ENCODE results near the gene NDC1.
"Not testable (repeated sequence)": the region's sequence is repeated elsewhere in the genome, so short reads cannot be mapped to it uniquely, and the experiment has no call there.

NDC1 gene

DNA sequence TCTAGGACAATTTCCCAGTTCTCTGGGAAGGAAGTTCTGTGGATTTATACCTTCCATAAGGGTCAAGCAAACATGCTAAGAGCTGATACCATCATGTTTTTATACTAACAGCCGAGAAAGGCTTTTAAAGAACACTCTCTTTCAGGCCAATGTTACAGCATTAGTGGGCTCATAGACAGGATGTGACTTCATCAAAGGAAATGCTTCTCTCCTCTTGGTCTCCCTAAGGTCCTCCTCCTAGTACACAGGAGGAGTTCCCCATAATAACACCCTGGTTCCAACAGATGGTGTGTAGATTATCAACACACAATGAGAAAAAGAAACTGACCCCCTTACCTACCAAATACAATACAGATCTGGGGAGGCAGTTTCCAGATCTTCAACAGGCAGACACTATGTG is 72.4 kb downstream of the NDC1 start:
- DNase-seq (ENCODE audit: low read depth): no peak

DNA sequence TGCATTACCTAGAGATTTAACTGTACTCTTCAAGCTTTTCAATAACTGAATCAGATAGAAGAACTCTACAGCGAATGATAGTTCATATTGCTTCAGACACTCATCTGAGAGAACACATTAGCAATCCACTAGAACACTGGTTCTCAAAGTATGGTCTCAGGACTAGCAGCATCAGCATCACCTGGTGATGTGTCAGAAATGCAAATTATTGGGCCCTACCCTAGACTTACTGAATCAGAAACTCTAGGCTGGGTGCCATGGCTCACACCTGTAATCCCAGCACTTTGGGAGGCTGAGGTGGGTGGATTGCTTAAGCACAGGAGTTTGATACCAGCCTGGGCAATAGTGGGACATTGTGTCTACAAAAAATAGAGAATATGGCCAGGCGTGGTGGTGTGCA is 74.2 kb downstream of the NDC1 start:
- DNase-seq (ENCODE audit: low read depth): no peak

DNA sequence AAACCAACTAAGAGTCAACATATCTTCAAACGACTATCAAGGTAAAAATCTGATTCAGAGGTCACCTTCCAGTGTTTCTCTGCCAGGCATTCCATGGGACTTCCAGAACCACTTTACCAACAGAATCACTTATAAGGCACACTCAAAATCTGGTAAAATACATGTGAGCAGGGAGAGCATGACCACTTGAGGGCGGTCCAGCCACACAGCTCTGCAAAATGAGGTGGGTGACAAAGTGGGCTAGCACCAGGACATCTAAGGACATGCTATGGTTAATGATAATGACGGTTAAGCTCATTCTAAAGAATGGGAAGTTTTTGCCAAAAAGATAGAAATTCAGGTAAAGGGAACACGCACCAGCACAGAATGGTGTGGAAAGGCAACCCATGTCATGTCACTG is 74.6 kb downstream of the NDC1 start:
- no peak for DNase-seq (ENCODE audit: low read depth)

DNA sequence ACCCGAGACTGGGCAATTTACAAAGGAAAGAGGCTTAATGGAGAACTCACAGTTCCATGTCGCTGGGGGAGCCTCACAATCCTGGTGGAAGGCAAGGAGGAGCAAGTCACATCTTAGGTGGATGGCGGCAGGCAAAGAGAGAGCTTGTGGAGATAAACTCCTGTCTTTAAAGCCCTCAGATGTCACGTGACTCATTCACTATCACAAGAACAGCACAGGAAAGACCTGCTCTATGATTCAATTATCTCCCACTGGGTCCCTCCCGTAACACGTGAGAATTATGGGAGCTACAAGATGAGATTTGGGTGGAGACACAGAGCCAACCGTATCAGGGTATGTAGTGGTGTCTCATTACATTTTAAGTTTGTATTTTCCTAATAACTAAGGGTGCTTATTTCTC is 77.6 kb downstream of the NDC1 start:
- not testable (repeated sequence) for DNase-seq (ENCODE audit: low read depth)

DNA sequence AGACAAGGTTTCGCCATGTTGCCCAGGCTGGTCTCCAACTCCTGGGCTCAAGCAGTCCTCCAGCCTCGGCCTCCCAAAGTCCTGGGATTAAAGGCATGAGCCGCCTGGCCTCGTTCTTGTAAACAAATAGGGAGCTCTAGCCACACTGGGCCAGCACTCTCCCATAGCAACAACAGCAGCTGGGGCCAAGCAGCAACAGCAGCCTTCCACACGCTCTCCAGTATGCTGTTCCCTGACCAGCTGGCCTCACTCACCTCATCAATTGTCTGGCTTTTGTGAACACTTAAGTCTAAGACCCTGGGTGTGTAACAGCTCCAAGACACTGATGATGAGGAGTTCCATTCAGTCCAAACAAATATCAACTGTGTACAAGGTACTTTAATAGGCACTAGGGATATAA is 82.2 kb downstream of the NDC1 start:
- DNase-seq (ENCODE audit: low read depth): no peak

DNA sequence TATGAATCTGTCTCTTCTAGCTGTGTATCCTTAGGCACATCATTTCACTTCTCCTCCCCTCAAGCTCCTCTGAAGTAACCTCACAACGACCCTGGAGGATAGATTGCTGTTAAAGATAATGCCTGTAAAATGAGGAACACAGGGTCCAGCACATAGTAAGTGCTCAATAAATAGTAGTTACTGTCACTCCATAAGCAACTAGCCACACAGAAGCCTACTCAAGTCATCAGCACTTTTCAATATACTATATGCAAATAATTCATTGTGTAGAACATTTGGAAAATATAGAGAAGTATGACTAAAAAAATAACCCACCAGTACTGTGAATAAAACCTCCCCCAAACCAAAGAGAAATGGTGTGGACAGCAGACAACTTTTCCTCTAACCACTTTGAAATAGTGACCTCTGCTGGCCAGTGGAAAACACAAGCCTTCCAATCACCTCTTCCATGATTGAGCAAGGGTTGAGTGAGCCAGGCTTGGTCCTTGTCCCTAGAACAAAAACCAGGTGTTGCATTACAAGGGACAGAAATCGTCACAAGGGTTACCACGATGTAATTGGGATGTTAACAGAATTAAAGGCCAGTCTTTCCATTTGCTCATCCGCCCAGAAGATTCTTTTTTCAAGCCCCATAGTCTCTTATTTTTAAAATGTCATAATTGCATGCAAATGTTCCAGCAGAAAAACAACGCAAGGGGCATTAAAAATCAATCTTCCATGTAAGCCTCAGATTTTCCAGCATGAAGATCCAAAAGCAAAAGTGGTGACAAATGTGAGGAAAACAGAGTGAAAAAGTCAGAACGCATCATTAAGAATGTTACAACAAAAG is 83.4 kb downstream of the NDC1 start:
- DNase-seq (ENCODE audit: low read depth): no peak

DNA sequence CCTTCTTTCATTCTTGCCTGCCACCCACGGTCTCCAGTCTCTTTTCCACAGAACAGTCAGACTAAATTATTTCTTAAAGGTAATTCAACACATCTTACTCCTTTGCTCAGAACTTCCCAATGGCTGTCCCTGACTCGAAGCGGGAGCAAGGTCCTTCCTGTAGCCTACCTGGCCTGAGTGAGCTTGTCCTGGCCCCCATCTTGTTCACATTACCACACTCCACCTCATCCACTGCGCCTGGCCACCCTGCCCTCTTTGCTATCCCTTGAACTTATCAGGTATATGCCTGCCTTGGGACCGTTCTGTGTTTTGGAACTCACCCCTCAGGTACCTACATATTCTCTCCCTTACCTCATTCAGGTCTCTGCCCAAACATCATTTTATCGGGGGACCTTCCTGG is 85.8 kb downstream of the NDC1 start:
- no peak for DNase-seq (ENCODE audit: low read depth)

DNA sequence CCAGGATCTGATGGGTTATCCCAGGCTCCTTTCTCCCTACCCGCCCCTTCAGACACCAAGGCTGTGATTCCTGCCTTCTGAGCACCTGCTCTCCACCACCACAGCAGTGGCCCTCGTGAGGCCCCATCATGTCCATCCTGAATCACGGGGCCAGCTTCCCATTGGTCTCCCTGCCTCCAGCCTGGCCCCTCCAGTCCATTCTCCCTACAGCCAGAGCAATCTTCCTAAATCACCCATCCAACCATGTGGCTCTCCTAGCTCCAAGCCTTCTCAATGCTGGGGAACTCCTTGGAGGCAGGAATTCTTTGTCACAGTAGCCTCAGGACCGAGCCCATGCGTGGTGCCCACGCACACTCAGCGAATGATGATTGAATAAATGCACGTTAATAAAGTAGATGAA is 90.3 kb downstream of the NDC1 start:
- no peak for DNase-seq (ENCODE audit: low read depth)

DNA sequence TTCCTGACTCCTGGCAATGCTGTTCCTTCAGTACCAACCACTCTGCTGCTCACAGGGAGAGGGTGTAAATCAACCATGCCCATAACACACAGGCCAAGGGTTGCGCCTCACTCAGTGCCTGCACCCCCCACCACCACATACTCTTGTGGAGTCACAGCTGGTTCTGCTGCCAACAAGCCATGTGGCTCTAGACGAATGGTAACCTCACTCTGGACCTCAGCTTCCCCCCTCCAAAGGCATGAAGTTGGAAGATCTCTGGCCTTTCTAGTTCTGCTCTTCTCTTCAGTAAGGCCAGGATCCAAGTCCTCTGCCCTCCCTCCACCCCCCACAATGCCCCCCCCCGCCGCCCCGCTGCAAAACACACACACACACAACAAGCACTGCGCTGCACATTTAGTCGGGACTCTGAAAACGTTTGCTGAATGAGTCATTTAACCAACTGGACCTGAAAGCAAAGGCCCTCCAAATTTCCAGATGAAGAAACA is 97.4 kb downstream of the NDC1 start:
- no peak for DNase-seq (ENCODE audit: low read depth)

DNA sequence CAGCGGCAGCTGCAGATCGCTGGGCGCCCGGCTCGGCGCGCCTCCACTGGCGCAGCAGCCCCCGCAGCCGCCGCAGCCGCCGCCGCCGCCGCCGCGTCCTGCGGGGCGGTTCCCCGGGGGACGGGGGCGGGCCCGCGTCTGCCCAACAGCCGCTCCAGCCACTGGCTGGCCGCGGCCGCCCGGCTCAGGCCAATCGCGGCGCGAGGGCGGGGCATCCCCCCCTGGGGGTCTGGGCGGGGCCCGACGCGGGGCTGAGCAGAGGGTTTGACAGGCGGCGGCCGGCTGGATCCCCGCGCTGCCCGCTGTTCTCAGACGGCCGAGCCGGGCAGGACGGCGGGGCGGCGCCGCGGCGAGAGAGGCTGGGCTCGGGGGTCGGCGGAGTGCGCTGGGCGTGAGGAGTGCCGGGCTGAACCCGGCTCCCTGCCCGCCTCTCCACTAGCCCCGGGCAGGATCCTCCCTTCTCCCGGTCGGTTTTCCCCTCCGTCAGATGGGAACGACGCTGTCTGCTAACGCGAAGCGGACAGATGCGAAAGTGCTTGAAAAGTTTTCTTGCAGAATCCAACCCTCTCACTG is 98.9 kb downstream of the NDC1 start, which contains the start of gene GLIS1:
Gene GLIS1 (minus strand): TSS at position 56 of the 573 bp plus-strand sequence. CDS start 1,100 bp downstream, outside the sequence.
- peak; percentile 36 for DNase-seq (ENCODE audit: low read depth)

DNA sequence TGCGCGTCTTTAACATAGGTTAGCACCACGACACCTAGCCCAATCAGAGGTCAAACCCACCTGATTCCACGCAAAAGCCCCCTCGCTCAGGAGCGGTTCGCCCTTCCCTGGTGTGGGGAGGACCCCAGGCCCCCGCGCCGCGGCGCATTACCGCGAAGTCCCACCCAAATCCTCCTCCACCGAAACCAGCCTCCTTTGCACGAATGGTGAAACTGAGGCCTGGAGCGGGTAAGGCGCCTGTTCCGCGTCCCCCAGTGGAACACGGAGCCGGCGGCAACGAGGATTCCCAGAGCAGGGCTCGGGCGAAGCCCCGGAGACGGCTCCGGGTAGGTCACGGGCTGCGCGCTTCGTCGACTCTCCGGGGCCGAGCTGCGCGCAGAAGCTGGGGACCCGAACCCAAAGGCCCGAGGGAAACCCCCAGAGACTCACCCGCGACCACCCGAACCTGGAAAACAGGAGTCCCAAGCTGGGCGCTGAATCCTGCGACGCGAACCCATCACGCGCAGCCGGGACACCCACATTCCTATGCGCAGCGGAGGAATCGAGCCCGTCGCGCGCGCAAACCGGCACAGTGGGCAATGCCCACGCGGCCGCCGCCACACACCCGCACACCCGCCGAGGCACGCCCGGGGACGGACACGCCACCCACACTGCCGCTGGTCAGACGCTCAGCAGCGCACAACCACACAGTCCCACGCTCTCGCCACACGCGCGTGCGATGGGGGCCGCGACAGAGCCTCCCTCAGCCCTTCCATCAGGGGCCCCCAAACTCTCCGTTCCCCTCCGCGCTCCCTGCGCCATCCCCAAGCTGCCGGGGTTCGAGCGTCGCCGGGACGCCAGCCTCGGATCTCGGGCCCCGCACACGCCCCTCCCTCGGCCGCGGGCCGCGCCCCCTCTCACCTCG is 99.6 kb downstream of the NDC1 start:
- no peak for DNase-seq (ENCODE audit: low read depth)

DNA sequence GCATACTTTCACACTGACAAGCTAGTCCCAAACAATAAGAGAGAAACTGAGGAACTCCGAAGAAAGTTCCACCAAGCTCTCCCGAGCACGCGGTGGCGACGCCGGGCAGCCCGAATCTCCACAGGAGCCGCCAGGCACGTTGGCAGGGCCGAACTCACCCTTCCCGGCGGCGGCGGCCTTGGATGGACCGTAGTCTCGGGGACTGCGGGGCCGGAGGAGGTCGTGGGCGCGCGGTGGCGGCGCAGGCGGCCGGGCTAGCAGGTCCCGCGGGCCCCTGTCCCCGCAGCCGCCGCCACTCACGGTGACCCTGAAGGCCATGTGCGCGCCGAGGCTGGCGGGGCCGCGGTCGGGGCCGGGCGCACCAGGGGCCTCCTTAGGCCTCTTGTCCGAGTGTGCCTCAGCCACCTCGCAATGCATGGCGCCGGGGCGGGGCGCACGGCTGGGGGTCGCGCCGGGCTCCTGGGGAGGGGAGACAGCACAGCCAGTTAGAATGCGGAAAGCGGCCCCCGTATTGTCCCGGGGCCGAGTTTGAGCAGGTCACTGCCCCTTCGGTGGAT is 100.4 kb downstream of the NDC1 start:
- no peak for DNase-seq (ENCODE audit: low read depth)

DNA sequence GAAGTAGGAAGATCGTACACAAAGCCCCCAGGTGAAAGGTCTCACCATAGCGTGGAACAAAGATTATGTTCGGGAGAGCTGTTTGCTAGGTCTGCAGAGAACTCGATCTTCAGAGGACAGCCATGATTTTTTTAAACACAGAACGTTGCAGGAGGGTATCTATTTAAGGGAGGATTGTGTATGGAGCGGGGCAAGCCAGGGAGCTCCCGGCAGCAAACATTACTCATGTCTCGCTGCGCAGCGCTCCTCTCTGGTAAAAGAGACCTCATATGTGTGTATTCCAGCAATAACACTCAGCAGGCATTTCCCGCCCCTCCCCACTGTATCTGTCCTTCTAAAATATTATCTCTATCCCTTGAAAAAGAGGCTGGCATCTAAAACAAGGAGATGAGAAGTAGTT is 101.8 kb downstream of the NDC1 start:
- DNase-seq (ENCODE audit: low read depth): no peak

DNA sequence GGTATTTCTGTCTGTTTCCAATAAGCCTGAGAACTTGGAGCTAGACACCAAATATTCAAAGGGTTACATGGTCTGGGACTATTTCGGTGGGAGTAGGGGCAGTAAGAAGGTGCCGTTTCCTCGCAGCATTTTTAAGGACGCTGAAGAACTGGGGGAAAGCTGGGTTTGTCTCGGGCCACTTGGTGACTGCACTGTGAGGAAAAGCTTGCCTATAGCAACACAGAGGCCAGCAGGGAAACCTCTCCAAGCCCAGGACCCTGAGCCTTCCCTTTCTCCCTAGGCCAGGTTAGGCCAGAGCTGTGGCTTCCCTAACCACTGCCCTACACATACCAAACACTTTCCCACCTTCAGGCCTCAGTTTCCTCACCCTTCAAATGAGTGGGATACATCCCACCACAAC is 102.4 kb downstream of the NDC1 start:
- no peak for DNase-seq (ENCODE audit: low read depth)

DNA sequence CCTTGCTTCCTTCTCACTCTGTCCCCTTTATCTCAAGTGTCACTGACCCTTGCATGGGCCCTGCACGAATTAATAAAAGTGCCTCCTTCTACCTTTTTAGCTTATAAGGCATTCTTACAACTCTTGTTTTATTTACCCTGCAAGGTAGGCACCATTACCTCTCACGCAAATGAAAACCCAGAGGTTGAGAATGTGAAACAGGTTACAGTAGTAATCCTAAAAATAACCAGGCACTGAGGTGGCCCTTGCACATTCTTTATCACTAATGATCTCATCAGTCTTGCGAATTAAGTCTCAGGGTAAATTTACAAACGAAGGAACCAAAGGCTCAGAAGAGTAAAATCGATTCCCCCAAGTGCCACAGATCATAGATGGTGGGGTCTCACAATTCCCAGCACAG is 102.8 kb downstream of the NDC1 start:
- DNase-seq (ENCODE audit: low read depth): no peak

DNA sequence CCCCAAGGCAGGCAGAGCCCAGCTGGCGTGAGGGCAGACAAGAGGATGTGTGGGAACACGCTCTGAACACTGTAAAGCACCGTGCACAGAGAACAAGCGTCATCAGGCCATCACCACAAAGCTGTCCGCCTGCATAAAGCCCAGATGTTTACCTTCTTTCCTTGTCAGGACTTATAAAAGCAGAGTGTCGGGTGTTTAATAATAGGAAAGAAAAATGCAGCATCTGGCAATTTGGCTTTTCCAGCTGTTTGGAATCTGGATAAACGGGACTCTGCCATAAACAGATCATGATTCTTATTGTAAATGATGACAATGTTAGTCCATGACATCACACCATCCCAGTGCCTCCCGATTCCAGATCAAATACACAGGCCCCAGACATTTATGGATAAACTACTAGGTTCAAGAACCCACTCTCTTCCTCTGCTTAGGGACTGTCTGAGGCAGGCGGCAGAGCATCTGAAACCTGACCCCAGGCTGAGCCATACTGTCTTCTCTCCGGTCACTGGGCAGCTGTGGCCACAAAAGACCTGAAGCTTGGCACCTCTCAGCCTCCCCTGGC is 103.4 kb downstream of the NDC1 start:
- no peak for DNase-seq (ENCODE audit: low read depth)

DNA sequence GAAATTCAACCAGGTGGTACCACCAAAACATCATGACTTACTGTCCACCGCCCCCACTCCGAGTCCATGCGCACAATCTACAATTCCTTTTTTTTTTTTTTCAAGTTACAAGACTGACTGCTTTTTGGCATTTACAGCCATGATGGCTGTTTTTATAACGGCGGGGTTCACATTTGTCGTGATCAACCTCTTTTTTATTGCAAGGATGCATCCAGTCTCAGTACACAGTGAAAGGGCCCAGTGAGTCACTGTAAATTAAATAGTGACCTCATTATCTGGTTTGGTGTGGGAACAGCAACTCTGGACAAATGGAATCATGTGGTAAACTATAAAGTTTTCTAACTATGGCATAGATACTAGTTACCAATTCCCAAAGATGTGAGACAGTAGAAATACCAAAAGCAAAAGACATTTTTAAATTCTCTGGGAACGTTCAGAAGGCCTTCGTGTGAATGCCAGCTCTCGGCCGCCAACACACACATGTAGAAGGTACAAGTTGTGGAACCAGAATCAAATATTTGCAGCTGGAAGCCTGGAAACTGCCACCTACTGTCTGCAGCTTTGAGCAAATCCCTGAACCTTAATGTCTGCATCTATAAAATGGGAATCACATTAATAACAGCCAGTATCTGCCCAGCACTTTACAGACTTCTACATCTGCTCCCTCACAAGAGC is 104.0 kb downstream of the NDC1 start:
- DNase-seq (ENCODE audit: low read depth): no peak

DNA sequence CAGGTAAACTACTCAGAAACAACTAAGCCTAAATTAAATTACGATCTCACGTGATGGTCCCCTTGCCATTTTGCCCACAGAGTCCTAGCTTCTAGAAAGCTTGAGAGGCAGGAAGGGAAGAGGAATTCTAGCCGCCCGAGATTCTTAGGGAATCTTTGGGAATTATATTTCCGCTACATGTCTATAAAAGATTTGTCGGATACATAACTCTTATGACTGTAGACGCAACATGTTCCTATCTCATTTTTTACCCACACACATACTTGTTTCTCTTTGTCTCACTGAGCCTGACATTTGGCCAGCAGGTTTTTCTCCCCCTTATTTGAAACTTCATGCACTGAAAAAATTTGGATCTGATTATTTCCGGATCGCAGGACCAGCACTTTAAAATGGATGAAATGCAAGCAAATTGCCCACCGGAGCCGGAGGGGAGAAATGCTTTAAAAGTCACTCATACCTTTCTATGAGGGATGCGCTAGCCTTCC is 104.6 kb downstream of the NDC1 start:
- DNase-seq (ENCODE audit: low read depth): no peak

DNA sequence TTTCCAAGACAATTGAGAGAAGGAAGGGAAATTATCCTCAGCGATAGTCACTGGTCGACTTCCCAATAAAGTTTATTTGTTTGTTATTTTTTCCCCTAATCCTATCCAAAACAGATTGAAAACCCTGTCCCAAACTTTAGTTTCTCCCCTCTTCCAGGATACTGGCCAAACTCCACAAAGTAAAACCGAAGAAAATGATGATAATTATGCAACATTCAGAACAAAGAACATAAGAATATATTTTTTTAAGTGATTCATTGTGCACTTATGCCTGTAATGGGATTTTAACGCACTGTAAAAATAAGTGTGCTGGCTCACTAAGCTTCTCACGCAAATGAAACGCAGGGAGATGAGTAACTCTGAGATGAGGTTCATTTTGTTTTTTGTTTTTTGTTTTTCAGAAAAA is 105.2 kb downstream of the NDC1 start:
- no peak for DNase-seq (ENCODE audit: low read depth)

DNA sequence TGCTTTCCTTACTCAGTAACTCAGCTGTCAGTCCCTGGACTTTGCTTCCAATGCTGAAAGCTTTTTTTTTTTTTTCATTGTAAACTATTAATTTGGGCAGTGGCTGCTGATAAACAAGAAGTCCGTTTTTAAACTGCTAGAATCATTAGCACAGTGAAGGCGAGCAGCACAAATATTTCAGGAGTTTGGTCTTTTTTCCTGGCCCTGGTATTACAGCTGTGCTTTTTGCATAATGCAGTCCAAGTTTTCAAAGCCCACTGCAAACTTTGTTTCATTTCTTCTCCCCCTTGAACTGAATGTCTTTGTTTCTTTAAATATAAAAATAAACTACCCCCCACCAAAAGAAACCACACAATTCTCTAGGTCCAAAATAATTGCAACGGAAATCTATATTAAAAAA is 105.7 kb downstream of the NDC1 start:
- DNase-seq (ENCODE audit: low read depth): no peak

DNA sequence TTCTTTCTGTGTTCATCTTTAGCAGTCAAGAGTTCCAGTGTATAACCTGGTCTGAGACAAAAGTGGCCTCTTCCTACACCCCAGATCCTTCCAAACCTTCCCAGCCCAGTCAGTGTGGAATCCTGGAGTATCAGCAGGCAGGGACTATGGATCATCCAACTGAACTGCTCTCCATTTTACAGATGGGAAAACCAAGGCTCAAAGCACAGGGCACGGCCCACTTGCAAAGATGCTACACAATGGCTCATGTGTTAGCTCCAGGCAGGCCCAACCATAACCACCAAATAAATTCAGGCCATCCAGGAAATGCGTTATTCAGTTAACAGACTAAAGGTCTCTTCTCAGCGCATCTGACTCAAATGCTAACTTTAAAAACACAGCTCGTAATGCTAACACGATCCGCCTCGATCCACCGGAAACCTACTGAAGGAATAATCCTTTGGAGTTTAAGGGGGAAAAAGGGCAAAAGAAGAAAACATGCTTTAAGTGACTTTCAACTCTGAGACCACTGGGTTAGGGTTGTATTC is 106.3 kb downstream of the NDC1 start:
- DNase-seq (ENCODE audit: low read depth): no peak

All from stimulated activated CD8-positive, alpha-beta memory T cell treated with anti-CD3 and anti-CD28 coated beads, Interleukin-12 subunit alpha, Interleukin-12 subunit beta, amount 100 ng/mL, for 4 hours (primary cell).